HepG2 (cell line): Measurements from ENCODE around the gene MYH3. TPM values are rescaled to one million over a fixed set of nuclear protein-coding genes. Genes with fewer than 3 reads are reported as not detected.

Source experiments
- ATAC-seq: fragments of 200-7000 bp; cut with Tn5 transposase; 3 replicates; pipeline ENCODE4 v1.9.1; 2020; ENCODE audit warnings: mild to moderate bottlenecking, moderate library complexity
- BruUV-seq: library from RNA; stranded (reverse); fragments of 400-500 nt; replicated peaks from 2 replicates; lab custom pipeline; 2021; lab: Mats Ljungman, UMichigan
- CTCF ChIA-PET: fragments of 300-600 bp; formaldehyde crosslinking; extraction: SDS; loops from one replicate; lab custom pipeline; 2021; ENCODE audit warnings: low total read pairs, inconsistent platforms, low intra/inter-chr PET ratio; lab: Yijun Ruan, JAX
- POLR2A ChIA-PET: fragments of 350-600 bp; sonication (Branson Sonifier 250); formaldehyde crosslinking; loops from one replicate; lab custom pipeline; 2020; ENCODE audit warnings: antibody characterized with exemption, inconsistent platforms; lab: Yijun Ruan, JAX
- DNase-seq: peaks from one replicate; pipeline ENCODE4 v3.0.0-alpha.2; 2015; ENCODE audit warnings: low spot score
- FAIRE-seq: peaks from 3 replicates; lab custom pipeline; 2011; peaks lifted over from hg19 to GRCh38; lab: Jason Lieb, UNC
- H2AFZ ChIP-seq: one replicate; pipeline ENCODE4 v1.6.1; 2011; ENCODE audit warnings: low read length, inconsistent platforms
- H3K27ac ChIP-seq: fragments of 300-600 bp; 3 replicates; pipeline ENCODE4 v1.8.0; 2011; ENCODE audit warnings: mixed run types, mild to moderate bottlenecking, mixed read lengths, low read length, inconsistent platforms; ENCODE audit not compliant: insufficient read depth; ENCODE audit errors: extremely low read length
- H3K27me3 ChIP-seq, 2 experiments: fragments of 200-600 bp in 1 of 2; 2 replicates in 1 of 2; 3 replicates in 1 of 2; pipeline versions ENCODE4 v1.6.0 to v1.8.0; 2011; ENCODE audit warnings: low read length in 2 of 2, mild to moderate bottlenecking in 2 of 2, moderate library complexity in 2 of 2, inconsistent platforms in 1 of 2; ENCODE audit not compliant: insufficient read depth in 2 of 2, control insufficient read depth in 1 of 2
- H3K36me3 ChIP-seq, 2 experiments: fragments of 200-600 bp in 1 of 2; replicated peaks in 1 of 2; 2 replicates in 1 of 2; 3 replicates in 1 of 2; pipeline versions ENCODE4 v1.5.1 to v1.8.0; 2011; ENCODE audit warnings: low read length in 2 of 2, inconsistent platforms in 1 of 2; ENCODE audit not compliant: insufficient read depth in 2 of 2, control insufficient read depth in 1 of 2
- H3K4me1 ChIP-seq: 2 replicates; pipeline ENCODE4 v1.5.1; 2012; ENCODE audit warnings: low read length, inconsistent platforms; ENCODE audit not compliant: insufficient read depth
- H3K4me2 ChIP-seq: 2 replicates; pipeline ENCODE4 v1.6.0; 2011; ENCODE audit warnings: low read depth, low read length, inconsistent platforms
- H3K4me3 ChIP-seq, 3 experiments: fragments of 200-600 bp in 1 of 3; sonication (generic), shearing (Covaris generic) in 1 of 3; replicated peaks in 1 of 3; 2 replicates each; pipeline ENCODE4 v1.5.1; 2011 to 2016; ENCODE audit warnings: low read length in 3 of 3, inconsistent platforms in 2 of 3, low read depth in 2 of 3, mild to moderate bottlenecking in 2 of 3, control low read depth in 1 of 3, mixed read lengths in 1 of 3; ENCODE audit not compliant: insufficient read depth in 1 of 3
- H3K79me2 ChIP-seq: one replicate; pipeline ENCODE4 v1.6.1; 2011; ENCODE audit warnings: low read length, inconsistent platforms; ENCODE audit not compliant: insufficient read depth
- H3K9ac ChIP-seq: 2 replicates; pipeline ENCODE4 v1.6.0; 2011; ENCODE audit warnings: mild to moderate bottlenecking, low read depth, low read length, inconsistent platforms; ENCODE audit not compliant: insufficient read depth
- H3K9me3 ChIP-seq: 2 replicates; pipeline ENCODE4 v1.5.1; 2012; ENCODE audit warnings: mild to moderate bottlenecking, low read length
- H4K20me1 ChIP-seq: 2 replicates; pipeline ENCODE4 v1.6.0; 2011; ENCODE audit warnings: inconsistent platforms, mild to moderate bottlenecking, low read length, moderate library complexity; ENCODE audit not compliant: insufficient read depth
- ARNT ChIP-seq: fragments of 450-650 bp; IDR thresholded peaks from 2 replicates; pipeline ENCODE4 v1.6.1; 2017
- FOXK2 ChIP-seq: fragments of 450-650 bp; IDR thresholded peaks from 2 replicates; pipeline ENCODE4 v1.6.1; 2016
- IRX3 ChIP-seq: sonication (generic); formaldehyde crosslinking; IDR thresholded peaks from 2 replicates; pipeline ENCODE4 v1.8.1; 2023; ENCODE audit warnings: mild to moderate bottlenecking, low read depth, missing genetic modification reagents, borderline replicate concordance
- NCOA1 ChIP-seq: sonication (generic); formaldehyde crosslinking; IDR thresholded peaks from 2 replicates; pipeline ENCODE4 v1.9.0; 2021; ENCODE audit warnings: missing genetic modification reagents
- PHB2 ChIP-seq: fragments of 450-650 bp; IDR thresholded peaks from 2 replicates; pipeline ENCODE4 v1.6.1; 2018; ENCODE audit not compliant: partially characterized antibody
- POLR2G ChIP-seq: fragments of 200-400 bp; formaldehyde crosslinking; IDR thresholded peaks from 2 replicates; pipeline ENCODE4 v1.6.1; 2018; ENCODE audit warnings: mild to moderate bottlenecking, low read depth, low read length, moderate library complexity
- RAD21 ChIP-seq: fragments of 450-650 bp; formaldehyde crosslinking; IDR thresholded peaks from 2 replicates; pipeline ENCODE4 v1.5.0; 2020; ENCODE audit warnings: mild to moderate bottlenecking
- SIX4 ChIP-seq: sonication (generic); formaldehyde crosslinking; IDR thresholded peaks from 2 replicates; pipeline ENCODE4 v1.4.0; 2020; ENCODE audit warnings: missing genetic modification reagents
- ZNF572 ChIP-seq: sonication (generic); formaldehyde crosslinking; IDR thresholded peaks from 2 replicates; pipeline ENCODE4 v1.5.1; 2020; ENCODE audit warnings: mild to moderate bottlenecking, missing genetic modification reagents
- ZNF816 ChIP-seq: sonication (generic); formaldehyde crosslinking; IDR thresholded peaks from 2 replicates; pipeline ENCODE4 v1.8.0; 2022; ENCODE audit warnings: missing genetic modification reagents, mild to moderate bottlenecking, borderline replicate concordance
- WGBS: methylation state at CpG from one replicate; pipeline ENCODE4 v1.1.6; 2017; ENCODE audit warnings: low lambda C conversion rate; 5-methylcytosine and 5-hydroxymethylcytosine counted together
- in situ Hi-C: cut with HindIII; loops from 2 replicates; pipeline ENCODE4 v1.10.0; 2017; ENCODE audit warnings: low pct_unique_long_range_greater_than_20kb; ENCODE audit not compliant: extremely low pct_ligation_motif_present
- intact Hi-C: fragments of 100-400 bp; cut with micrococcal nuclease; formaldehyde crosslinking; loops from one replicate; pipeline ENCODE4 v1.10.0; 2022; ENCODE audit not compliant: unreplicated experiment
- polyA plus RNA-seq, 8 experiments: library from polyadenylated mRNA; depleted of rRNA in 3 of 8; stranded (reverse) in 7 of 8; unstranded in 1 of 8; fragments of >200 nt; fragmentation: Illumina TruSeq in 4 of 8; extraction: Trizol in 4 of 8; gene quantifications; 2 replicates each; pipeline versions ENCODE4 v1.2.1 to v1.2.3, GENCODE V29; 2011 to 2016; ENCODE audit warnings: low read depth in 4 of 8, missing spikeins in 1 of 8, mixed read lengths in 1 of 8; ENCODE audit not compliant: insufficient read depth in 1 of 8
- total RNA-seq, 5 experiments: library from RNA; depleted of rRNA; stranded (reverse); fragments of >200 nt; fragmentation: Illumina TruSeq; extraction: Trizol; gene quantifications; 2 replicates each; pipeline ENCODE4 v1.2.3, GENCODE V29; 2016; ENCODE audit warnings: low read depth in 1 of 5
- TF ChIP-seq, protein P1 (sequence below), 2 experiments: fragments of 450-650 bp in 1 of 2; sonication (generic) in 1 of 2; formaldehyde crosslinking; IDR thresholded peaks; 2 replicates each; pipeline versions ENCODE4 v1.5.0 to v1.8.0; 2020 to 2022; ENCODE audit warnings: mild to moderate bottlenecking in 1 of 2, missing genetic modification reagents in 1 of 2
- TF ChIP-seq, protein P2 (sequence below): sonication (generic); formaldehyde crosslinking; IDR thresholded peaks from 2 replicates; pipeline ENCODE4 v1.5.1; 2020; ENCODE audit warnings: missing genetic modification reagents, mild to moderate bottlenecking, borderline replicate concordance
- TF ChIP-seq, protein P3 (sequence below): sonication (generic); formaldehyde crosslinking; IDR thresholded peaks from 2 replicates; pipeline ENCODE4 v1.4.0; 2020; ENCODE audit warnings: mild to moderate bottlenecking, missing genetic modification reagents
- TF ChIP-seq, protein P4 (sequence below): sonication (generic); formaldehyde crosslinking; IDR thresholded peaks from 2 replicates; pipeline ENCODE4 v1.4.0; 2020; ENCODE audit warnings: missing genetic modification reagents

The MYH3 gene
- total and polyA plus RNA-seq, 2 of the 13 experiments (the other 11 are each of a cell fraction or from before 2014, with no cell fraction given), result 2.5 to 4.5 TPM

DNA sequence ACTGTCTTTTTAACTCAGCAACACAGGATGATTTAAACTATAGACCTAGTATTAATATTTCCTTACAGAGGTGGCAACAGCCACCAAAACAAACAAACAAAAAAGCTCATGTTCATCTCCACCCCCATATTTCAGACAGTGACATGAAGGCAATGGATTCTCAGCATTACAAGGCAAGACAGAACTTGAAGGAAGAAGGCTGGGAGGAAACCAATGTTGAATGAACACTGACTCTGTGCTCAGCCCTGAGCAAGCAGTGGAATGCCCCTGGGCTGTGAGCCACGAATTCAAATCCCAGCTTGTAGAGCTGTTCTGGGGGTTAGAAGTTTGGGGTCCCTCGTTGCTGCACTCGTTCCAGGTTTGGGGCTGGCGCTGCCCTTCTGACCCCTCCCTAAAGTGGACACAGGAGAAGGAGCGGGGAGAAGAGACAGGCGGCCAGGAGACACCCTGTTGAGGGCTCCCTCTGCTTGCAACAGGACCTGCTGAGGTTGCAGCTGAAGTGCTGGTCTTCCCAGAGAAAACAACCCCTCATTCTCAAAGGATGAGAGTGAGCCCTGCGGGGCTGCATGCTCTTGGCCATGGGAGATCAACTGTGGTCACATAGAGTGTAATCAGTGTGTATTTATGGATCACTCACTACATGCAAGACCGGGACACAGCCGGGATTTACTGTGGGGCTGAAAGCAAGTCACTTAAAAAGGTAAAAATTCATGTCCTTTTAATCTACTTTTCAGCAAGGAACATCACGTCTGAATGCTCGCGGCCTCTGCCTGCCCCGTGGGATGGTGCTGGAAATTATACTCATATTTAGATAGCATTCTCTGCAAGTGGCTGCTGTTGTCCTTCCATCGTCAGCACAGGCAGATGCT, 34.3 kb downstream of the MYH3 start (continued):
- TF ChIP-seq, protein P1, sequence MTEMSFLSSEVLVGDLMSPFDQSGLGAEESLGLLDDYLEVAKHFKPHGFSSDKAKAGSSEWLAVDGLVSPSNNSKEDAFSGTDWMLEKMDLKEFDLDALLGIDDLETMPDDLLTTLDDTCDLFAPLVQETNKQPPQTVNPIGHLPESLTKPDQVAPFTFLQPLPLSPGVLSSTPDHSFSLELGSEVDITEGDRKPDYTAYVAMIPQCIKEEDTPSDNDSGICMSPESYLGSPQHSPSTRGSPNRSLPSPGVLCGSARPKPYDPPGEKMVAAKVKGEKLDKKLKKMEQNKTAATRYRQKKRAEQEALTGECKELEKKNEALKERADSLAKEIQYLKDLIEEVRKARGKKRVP (CRISPR knock-in tag; IDR thresholded peaks at IDR 0.05), result no peak
- TF ChIP-seq, protein P2, sequence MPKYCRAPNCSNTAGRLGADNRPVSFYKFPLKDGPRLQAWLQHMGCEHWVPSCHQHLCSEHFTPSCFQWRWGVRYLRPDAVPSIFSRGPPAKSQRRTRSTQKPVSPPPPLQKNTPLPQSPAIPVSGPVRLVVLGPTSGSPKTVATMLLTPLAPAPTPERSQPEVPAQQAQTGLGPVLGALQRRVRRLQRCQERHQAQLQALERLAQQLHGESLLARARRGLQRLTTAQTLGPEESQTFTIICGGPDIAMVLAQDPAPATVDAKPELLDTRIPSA (CRISPR knock-in tag), result no peak
- TF ChIP-seq NCOA1 (CRISPR knock-in tag) (no peak), RAD21 (CRISPR knock-in tag) (no peak), PHB2 (no peak), ARNT (no peak), POLR2G (no peak)

DNA sequence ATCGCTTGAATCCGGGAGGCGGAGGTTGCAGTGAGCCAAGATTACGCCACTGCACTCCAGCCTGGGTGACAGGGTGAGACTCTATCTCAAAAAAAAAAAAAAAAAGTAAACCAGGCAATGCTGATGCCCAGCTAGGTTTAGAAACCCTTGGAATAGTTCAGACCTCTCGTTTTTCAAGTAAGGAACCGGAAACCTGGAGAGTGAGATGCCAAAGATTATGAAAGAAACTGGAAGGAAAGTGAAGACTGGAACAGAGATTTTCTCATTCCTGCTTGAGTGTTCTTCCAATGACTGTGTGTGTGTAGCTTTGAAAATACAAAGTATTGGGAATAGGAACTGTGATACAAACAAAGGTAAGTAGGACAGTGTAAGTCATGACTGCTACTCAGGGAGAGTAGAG, 35.7 kb downstream of the MYH3 start:
- H3K9me3 ChIP-seq, result no peaks in the 10 kb centered on the region
- no peak overlapping the region for H3K9ac ChIP-seq
- no peaks in the 10 kb centered on the region for H3K79me2 ChIP-seq
- in situ Hi-C loops, result no loop called here
- no peak overlapping the region for H3K4me2 ChIP-seq
- ChIA-PET CTCF (no interaction called here), POLR2A (no interaction called here)
- H4K20me1 ChIP-seq, result no peaks in the 10 kb centered on the region
- H3K4me3 ChIP-seq, result no peak overlapping the region
- 56% methylated on average over 6 of the region's 6 CpGs for WGBS
- TF ChIP-seq ZNF572 (CRISPR knock-in tag), result no peak
- TF ChIP-seq SIX4 (CRISPR knock-in tag), result no peak
- no peak for TF ChIP-seq FOXK2
- TF ChIP-seq IRX3, result no peak
- TF ChIP-seq, protein P3, sequence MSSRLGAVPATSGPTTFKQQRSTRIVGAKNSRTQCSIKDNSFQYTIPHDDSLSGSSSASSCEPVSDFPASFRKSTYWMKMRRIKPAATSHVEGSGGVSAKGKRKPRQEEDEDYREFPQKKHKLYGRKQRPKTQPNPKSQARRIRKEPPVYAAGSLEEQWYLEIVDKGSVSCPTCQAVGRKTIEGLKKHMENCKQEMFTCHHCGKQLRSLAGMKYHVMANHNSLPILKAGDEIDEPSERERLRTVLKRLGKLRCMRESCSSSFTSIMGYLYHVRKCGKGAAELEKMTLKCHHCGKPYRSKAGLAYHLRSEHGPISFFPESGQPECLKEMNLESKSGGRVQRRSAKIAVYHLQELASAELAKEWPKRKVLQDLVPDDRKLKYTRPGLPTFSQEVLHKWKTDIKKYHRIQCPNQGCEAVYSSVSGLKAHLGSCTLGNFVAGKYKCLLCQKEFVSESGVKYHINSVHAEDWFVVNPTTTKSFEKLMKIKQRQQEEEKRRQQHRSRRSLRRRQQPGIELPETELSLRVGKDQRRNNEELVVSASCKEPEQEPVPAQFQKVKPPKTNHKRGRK (CRISPR knock-in tag), result no peak
- no peak for TF ChIP-seq ZNF816
- TF ChIP-seq, protein P4, sequence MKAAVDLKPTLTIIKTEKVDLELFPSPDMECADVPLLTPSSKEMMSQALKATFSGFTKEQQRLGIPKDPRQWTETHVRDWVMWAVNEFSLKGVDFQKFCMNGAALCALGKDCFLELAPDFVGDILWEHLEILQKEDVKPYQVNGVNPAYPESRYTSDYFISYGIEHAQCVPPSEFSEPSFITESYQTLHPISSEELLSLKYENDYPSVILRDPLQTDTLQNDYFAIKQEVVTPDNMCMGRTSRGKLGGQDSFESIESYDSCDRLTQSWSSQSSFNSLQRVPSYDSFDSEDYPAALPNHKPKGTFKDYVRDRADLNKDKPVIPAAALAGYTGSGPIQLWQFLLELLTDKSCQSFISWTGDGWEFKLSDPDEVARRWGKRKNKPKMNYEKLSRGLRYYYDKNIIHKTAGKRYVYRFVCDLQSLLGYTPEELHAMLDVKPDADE (CRISPR knock-in tag), result no peak
- DNase-seq (no peak), FAIRE-seq (no peak), ATAC-seq (no peak)
- intact Hi-C loops, result no loop called here
- H3K4me1 ChIP-seq, result no peaks in the 10 kb centered on the region
- H3K27ac ChIP-seq, result no peak overlapping the region
- peaks cover 0 to 5% of the 10 kb centered on the region in 2 experiments; a peak in 2 of 5 replicates for H3K27me3 ChIP-seq
- BruUV-seq, result no TSS peak
- no peaks in the 10 kb centered on the region for H3K36me3 ChIP-seq
- H2AFZ ChIP-seq, result no peak overlapping the region
